K562 (cell line): ENCODE data around the gene CAV1. TPM values are rescaled to one million over a fixed set of nuclear protein-coding genes. Genes with fewer than 3 reads are reported as not detected.

Source experiments
- SMC3 ChIP-seq: conservative IDR thresholded peaks from 2 replicates; pipeline ENCODE4 v1.6.1; 2011; ENCODE audit warnings: low read depth, low read length, improper control_type of control experiment; ENCODE audit not compliant: insufficient read depth
- polyA plus RNA-seq, 8 experiments: library from polyadenylated mRNA; depleted of rRNA in 4 of 8; stranded (reverse) in 5 of 8; unstranded in 3 of 8; fragments of >200 nt; fragmentation: Nextera tagmentation in 2 of 8; fragmentation: Illumina TruSeq in 1 of 8; extraction: Ambion mirVana in 2 of 8; extraction: Trizol in 1 of 8; gene quantifications; 2 replicates each; pipeline versions ENCODE4 v1.2.1 to v1.2.3, GENCODE V29; 2011 to 2014; ENCODE audit warnings: inconsistent platforms in 1 of 8, missing spikeins in 1 of 8
- total RNA-seq, 7 experiments: library from RNA; depleted of rRNA in 6 of 7; stranded (reverse); fragments of >200 nt in 6 of 7; fragmentation: Illumina TruSeq in 2 of 7; extraction: Trizol in 2 of 7; gene quantifications; 2 replicates each; pipeline versions ENCODE4 v1.2.1 to v1.2.3, GENCODE V29; 2011 to 2021; ENCODE audit warnings: low replicate concordance in 1 of 7
- TF ChIP-seq, protein P1 (sequence below): fragments of 450-650 bp; IDR thresholded peaks from 2 replicates; pipeline ENCODE4 v1.6.1; 2016; ENCODE audit warnings: mild to moderate bottlenecking, moderate library complexity

CAV1 gene
- total and polyA plus RNA-seq, 9 of the 15 experiments (the other 6 are each of a cell fraction or from before 2014, with no cell fraction given): 0.08 to 1.5 (median 0.63) TPM

GRCh38 chr7:116511552-116512519 is 13.0 kb upstream of the CAV1 start (continued):
- TF ChIP-seq, protein P1, sequence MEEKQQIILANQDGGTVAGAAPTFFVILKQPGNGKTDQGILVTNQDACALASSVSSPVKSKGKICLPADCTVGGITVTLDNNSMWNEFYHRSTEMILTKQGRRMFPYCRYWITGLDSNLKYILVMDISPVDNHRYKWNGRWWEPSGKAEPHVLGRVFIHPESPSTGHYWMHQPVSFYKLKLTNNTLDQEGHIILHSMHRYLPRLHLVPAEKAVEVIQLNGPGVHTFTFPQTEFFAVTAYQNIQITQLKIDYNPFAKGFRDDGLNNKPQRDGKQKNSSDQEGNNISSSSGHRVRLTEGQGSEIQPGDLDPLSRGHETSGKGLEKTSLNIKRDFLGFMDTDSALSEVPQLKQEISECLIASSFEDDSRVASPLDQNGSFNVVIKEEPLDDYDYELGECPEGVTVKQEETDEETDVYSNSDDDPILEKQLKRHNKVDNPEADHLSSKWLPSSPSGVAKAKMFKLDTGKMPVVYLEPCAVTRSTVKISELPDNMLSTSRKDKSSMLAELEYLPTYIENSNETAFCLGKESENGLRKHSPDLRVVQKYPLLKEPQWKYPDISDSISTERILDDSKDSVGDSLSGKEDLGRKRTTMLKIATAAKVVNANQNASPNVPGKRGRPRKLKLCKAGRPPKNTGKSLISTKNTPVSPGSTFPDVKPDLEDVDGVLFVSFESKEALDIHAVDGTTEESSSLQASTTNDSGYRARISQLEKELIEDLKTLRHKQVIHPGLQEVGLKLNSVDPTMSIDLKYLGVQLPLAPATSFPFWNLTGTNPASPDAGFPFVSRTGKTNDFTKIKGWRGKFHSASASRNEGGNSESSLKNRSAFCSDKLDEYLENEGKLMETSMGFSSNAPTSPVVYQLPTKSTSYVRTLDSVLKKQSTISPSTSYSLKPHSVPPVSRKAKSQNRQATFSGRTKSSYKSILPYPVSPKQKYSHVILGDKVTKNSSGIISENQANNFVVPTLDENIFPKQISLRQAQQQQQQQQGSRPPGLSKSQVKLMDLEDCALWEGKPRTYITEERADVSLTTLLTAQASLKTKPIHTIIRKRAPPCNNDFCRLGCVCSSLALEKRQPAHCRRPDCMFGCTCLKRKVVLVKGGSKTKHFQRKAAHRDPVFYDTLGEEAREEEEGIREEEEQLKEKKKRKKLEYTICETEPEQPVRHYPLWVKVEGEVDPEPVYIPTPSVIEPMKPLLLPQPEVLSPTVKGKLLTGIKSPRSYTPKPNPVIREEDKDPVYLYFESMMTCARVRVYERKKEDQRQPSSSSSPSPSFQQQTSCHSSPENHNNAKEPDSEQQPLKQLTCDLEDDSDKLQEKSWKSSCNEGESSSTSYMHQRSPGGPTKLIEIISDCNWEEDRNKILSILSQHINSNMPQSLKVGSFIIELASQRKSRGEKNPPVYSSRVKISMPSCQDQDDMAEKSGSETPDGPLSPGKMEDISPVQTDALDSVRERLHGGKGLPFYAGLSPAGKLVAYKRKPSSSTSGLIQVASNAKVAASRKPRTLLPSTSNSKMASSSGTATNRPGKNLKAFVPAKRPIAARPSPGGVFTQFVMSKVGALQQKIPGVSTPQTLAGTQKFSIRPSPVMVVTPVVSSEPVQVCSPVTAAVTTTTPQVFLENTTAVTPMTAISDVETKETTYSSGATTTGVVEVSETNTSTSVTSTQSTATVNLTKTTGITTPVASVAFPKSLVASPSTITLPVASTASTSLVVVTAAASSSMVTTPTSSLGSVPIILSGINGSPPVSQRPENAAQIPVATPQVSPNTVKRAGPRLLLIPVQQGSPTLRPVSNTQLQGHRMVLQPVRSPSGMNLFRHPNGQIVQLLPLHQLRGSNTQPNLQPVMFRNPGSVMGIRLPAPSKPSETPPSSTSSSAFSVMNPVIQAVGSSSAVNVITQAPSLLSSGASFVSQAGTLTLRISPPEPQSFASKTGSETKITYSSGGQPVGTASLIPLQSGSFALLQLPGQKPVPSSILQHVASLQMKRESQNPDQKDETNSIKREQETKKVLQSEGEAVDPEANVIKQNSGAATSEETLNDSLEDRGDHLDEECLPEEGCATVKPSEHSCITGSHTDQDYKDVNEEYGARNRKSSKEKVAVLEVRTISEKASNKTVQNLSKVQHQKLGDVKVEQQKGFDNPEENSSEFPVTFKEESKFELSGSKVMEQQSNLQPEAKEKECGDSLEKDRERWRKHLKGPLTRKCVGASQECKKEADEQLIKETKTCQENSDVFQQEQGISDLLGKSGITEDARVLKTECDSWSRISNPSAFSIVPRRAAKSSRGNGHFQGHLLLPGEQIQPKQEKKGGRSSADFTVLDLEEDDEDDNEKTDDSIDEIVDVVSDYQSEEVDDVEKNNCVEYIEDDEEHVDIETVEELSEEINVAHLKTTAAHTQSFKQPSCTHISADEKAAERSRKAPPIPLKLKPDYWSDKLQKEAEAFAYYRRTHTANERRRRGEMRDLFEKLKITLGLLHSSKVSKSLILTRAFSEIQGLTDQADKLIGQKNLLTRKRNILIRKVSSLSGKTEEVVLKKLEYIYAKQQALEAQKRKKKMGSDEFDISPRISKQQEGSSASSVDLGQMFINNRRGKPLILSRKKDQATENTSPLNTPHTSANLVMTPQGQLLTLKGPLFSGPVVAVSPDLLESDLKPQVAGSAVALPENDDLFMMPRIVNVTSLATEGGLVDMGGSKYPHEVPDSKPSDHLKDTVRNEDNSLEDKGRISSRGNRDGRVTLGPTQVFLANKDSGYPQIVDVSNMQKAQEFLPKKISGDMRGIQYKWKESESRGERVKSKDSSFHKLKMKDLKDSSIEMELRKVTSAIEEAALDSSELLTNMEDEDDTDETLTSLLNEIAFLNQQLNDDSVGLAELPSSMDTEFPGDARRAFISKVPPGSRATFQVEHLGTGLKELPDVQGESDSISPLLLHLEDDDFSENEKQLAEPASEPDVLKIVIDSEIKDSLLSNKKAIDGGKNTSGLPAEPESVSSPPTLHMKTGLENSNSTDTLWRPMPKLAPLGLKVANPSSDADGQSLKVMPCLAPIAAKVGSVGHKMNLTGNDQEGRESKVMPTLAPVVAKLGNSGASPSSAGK: peak; percentile 95
- TF ChIP-seq SMC3: no peak
